Measurements from ENCODE around the gene ACER1. TPM values are rescaled to one million over a fixed set of nuclear protein-coding genes. Genes with fewer than 3 reads are reported as not detected.
A peak's percentile ranks its signal among the peaks of the same experiment; 100 is the strongest.
"Not testable (repeated sequence)": the region's sequence is repeated elsewhere in the genome, so short reads cannot be mapped to it uniquely, and the experiment has no call there.

The ACER1 gene
- total and polyA plus RNA-seq, 2 of the 13 experiments (the other 11 are each of a cell fraction or from before 2014, with no cell fraction given) = not detected

GRCh38 chr19:6282393-6282792 is 51.0 kb downstream of the ACER1 start:
- FAIRE-seq; H3K27me3 ChIP-seq (ENCODE audit: control insufficient read depth in 1 of 2, insufficient read depth in 2 of 2, low read length in 2 of 2); H2AFZ ChIP-seq (ENCODE audit: low read length); in situ Hi-C loops (cut with HindIII; ENCODE audit: extremely low pct_ligation_motif_present, low pct_unique_long_range_greater_than_20kb); H3K36me3 ChIP-seq (replicated peaks in 1 of 2; ENCODE audit: control insufficient read depth in 1 of 2, insufficient read depth in 2 of 2, low read length in 2 of 2); intact Hi-C loops (cut with micrococcal nuclease; ENCODE audit: unreplicated experiment); H3K9ac ChIP-seq (ENCODE audit: insufficient read depth, low read depth, low read length); POLR2A ChIA-PET; H3K4me2 ChIP-seq (ENCODE audit: low read depth, low read length); CTCF ChIA-PET (ENCODE audit: low intra/inter-chr PET ratio, low total read pairs); DNase-seq (ENCODE audit: low spot score); H4K20me1 ChIP-seq (ENCODE audit: insufficient read depth, low read length); H3K4me3 ChIP-seq (replicated peaks in 1 of 3; ENCODE audit: insufficient read depth in 1 of 3, low read depth in 2 of 3, low read length in 3 of 3); ATAC-seq; H3K27ac ChIP-seq (ENCODE audit: extremely low read length, insufficient read depth, low read length); BruUV-seq (replicated peaks): not testable (repeated sequence)
- Histone ChIP-seq H3K4me1 (ENCODE audit: insufficient read depth, low read length) (peaks cover 19% of the 10 kb centered on the region), H3K9me3 (ENCODE audit: low read length) (peaks cover 11% of the 10 kb centered on the region; the same call in 1 of the 2 replicates), H3K79me2 (ENCODE audit: insufficient read depth, low read length) (peaks cover 20% of the 10 kb centered on the region)
- TF ChIP-seq MNT (IDR thresholded peaks at IDR 0.05) = peak; percentile 34; the same call in 1 of the 2 replicates
- WGBS (ENCODE audit: low lambda C conversion rate) = 71% methylated on average over 6 of the region's 6 CpGs

DNA sequence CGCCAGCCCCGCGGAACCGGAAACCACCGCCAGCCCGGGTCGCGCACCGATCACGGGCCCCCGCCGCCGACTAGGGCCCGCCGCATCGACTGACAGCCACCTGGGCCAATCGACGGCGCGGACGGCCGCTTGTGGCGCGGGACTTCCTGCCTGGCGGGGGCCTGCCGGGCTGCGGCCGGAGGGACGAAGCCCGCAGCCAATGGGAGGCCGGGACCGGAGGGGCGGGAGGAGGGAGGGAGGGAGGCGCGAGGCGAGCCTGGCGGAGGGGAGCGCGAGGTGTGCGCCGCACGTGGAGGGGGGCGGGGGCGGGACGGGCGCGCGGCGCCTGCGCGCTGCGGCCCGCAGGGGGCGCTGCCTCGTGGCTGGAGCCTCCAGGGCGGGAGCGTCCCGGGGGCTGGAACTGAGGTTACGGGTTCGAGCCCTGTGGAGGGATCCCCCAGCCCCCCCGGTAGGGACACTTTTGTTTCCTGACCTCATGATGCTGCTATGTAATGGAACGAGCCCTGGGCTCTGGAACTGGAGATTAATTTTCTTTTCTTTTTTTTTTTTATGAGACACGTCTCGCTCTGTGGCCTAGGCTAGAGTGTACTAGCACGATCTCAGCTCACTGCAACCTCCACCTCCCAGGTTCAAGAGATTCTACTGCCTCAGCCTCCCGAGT is 53.4 kb downstream of the ACER1 start, which contains the start of gene MLLT1:
Gene MLLT1, minus strand, starts transcription at position 45 of the 661 bp plus-strand sequence. CDS start 191 bp downstream, outside the sequence.
- FAIRE-seq = no peak
- peak within 1 kb of the TSS; percentile 67 to 99 (median 96) for H3K4me3 ChIP-seq (replicated peaks in 1 of 3; ENCODE audit: insufficient read depth in 1 of 3, low read depth in 2 of 3, low read length in 3 of 3)
- intact Hi-C loops (cut with micrococcal nuclease; ENCODE audit: unreplicated experiment) = no loop called here
- POLR2A ChIA-PET = no interaction called here
- BruUV-seq (replicated peaks) = no TSS peak
- H2AFZ ChIP-seq (ENCODE audit: low read length) = no peak within 1 kb of the TSS
- in situ Hi-C loops (cut with HindIII; ENCODE audit: extremely low pct_ligation_motif_present, low pct_unique_long_range_greater_than_20kb) = no loop called here
- H3K79me2 ChIP-seq (ENCODE audit: insufficient read depth, low read length) = peaks cover 44% of the 10 kb centered on the region
- H3K4me2 ChIP-seq (ENCODE audit: low read depth, low read length) = peak within 1 kb of the TSS; percentile 90
- H3K4me1 ChIP-seq (ENCODE audit: insufficient read depth, low read length) = peaks cover 43% of the 10 kb centered on the region
- WGBS (ENCODE audit: low lambda C conversion rate) = 21% methylated on average over 14 of the region's 66 CpGs
- H3K27ac ChIP-seq (ENCODE audit: extremely low read length, insufficient read depth, low read length) = peak within 1 kb of the TSS; percentile 65
- CTCF ChIA-PET (ENCODE audit: low intra/inter-chr PET ratio, low total read pairs) = interaction anchor here (1.2 kb wide), 1 partner anchor 20 kb away, joined by 4 read pairs; no protein-coding TSS in a partner anchor
- H3K36me3 ChIP-seq (replicated peaks in 1 of 2; ENCODE audit: control insufficient read depth in 1 of 2, insufficient read depth in 2 of 2, low read length in 2 of 2) = peaks cover 0 to 9% of the 10 kb centered on the region in 2 experiments; a peak in 2 of 5 replicates
- H3K27me3 ChIP-seq (ENCODE audit: control insufficient read depth in 1 of 2, insufficient read depth in 2 of 2, low read length in 2 of 2) = no peaks in the 10 kb centered on the region
- peak; percentile 89 for DNase-seq (ENCODE audit: low spot score)
- H4K20me1 ChIP-seq (ENCODE audit: insufficient read depth, low read length) = peaks cover 24% of the 10 kb centered on the region; the same call in 1 of the 2 replicates
- no peaks in the 10 kb centered on the region for H3K9me3 ChIP-seq (ENCODE audit: low read length)
- ATAC-seq = peak; percentile 95
- H3K9ac ChIP-seq (ENCODE audit: insufficient read depth, low read depth, low read length) = peak within 1 kb of the TSS; percentile 88
- TF ChIP-seq SRSF1 (optimal IDR thresholded peaks at IDR 0.05; ENCODE audit: low read depth, low read length) = no peak
- 0 out of 2 replicates have a peak, but pooled peaks have one; percentile 59 for TF ChIP-seq ZBTB1 (CRISPR knock-in tag; IDR thresholded peaks at IDR 0.05; ENCODE audit: borderline replicate concordance)
- TF ChIP-seq ZNF296 (CRISPR knock-in tag; conservative IDR thresholded peaks at IDR 0.05) = no peak
- no peak for TF ChIP-seq TAF15 (IDR thresholded peaks at IDR 0.05; ENCODE audit: low read depth, low read length, poor library complexity, severe bottlenecking)
- peak; percentile 60; the same call in 1 of the 2 replicates for TF ChIP-seq SP4 (CRISPR knock-in tag; IDR thresholded peaks at IDR 0.05)
- TF ChIP-seq ZNF703 (CRISPR knock-in tag; IDR thresholded peaks at IDR 0.05; ENCODE audit: borderline replicate concordance) = no peak
- TF ChIP-seq ZNF224 (CRISPR knock-in tag; IDR thresholded peaks at IDR 0.05) = no peak
- no peak for TF ChIP-seq ONECUT2 (CRISPR knock-in tag; IDR thresholded peaks at IDR 0.05)
- TF ChIP-seq ZNF839 (CRISPR knock-in tag; IDR thresholded peaks at IDR 0.05; ENCODE audit: borderline replicate concordance) = no peak
- TF ChIP-seq, protein P1, sequence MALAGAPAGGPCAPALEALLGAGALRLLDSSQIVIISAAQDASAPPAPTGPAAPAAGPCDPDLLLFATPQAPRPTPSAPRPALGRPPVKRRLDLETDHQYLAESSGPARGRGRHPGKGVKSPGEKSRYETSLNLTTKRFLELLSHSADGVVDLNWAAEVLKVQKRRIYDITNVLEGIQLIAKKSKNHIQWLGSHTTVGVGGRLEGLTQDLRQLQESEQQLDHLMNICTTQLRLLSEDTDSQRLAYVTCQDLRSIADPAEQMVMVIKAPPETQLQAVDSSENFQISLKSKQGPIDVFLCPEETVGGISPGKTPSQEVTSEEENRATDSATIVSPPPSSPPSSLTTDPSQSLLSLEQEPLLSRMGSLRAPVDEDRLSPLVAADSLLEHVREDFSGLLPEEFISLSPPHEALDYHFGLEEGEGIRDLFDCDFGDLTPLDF (CRISPR knock-in tag; IDR thresholded peaks at IDR 0.05) = 0 out of 2 replicates have a peak, but pooled peaks have one; percentile 14
- no peak for TF ChIP-seq SIX1 (CRISPR knock-in tag; IDR thresholded peaks at IDR 0.05; ENCODE audit: borderline replicate concordance)
- TF ChIP-seq ETV5 (CRISPR knock-in tag; IDR thresholded peaks at IDR 0.05; ENCODE audit: borderline replicate concordance) = no peak
- TF ChIP-seq HOXA3 (CRISPR knock-in tag; IDR thresholded peaks at IDR 0.05) = peak; percentile 68
- TF ChIP-seq ZNF713 (CRISPR knock-in tag; IDR thresholded peaks at IDR 0.05) = no peak
